CD4-positive, alpha-beta T cell (primary cell): Measurements from ENCODE around the gene SLC44A5. TPM values are rescaled to one million over a fixed set of nuclear protein-coding genes. Genes with fewer than 3 reads are reported as not detected.

Source experiments
- ATAC-seq: fragments of 200-7000 bp; cut with Tn5 transposase; one replicate; pipeline ENCODE4 v1.10.0; 2022; ENCODE audit warnings: mild to moderate bottlenecking; ENCODE audit not compliant: poor library complexity
- CTCF ChIA-PET: fragments of 350-600 bp; sonication (Branson Sonifier 250); formaldehyde crosslinking; loops from one replicate; lab custom pipeline; 2021; ENCODE audit warnings: antibody characterized with exemption, inconsistent platforms; lab: Charles Lee
- POLR2A ChIA-PET: fragments of 350-600 bp; sonication (Branson Sonifier 250); formaldehyde crosslinking; loops from one replicate; lab custom pipeline; 2021; ENCODE audit warnings: antibody characterized with exemption, inconsistent platforms; lab: Charles Lee
- DNase-seq, 14 experiments: peaks; one replicate each; pipeline ENCODE4 v3.0.0-alpha.2; 2013 to 2020; ENCODE audit warnings: mixed read lengths in 2 of 14
- H3K27ac ChIP-seq, 2 donors: one replicate each; pipeline versions ENCODE4 v1.5.1 to v1.7.0; 2013; ENCODE audit warnings: low read length in 2 of 2, low read depth in 1 of 2, mild to moderate bottlenecking in 1 of 2
- H3K27me3 ChIP-seq, 2 experiments: 1 replicate in 1 of 2; 2 replicates in 1 of 2; pipeline versions ENCODE4 v1.6.1 to v1.7.0; 2013; ENCODE audit warnings: low read length in 2 of 2, control low read depth in 1 of 2, mild to moderate bottlenecking in 1 of 2, moderate library complexity in 1 of 2; ENCODE audit not compliant: insufficient read depth in 2 of 2, control insufficient read depth in 1 of 2
- H3K36me3 ChIP-seq: one replicate; pipeline ENCODE4 v1.6.1; 2013; ENCODE audit warnings: low read length, control low read depth; ENCODE audit not compliant: insufficient read depth
- H3K4me1 ChIP-seq: one replicate; pipeline ENCODE4 v1.6.1; 2013; ENCODE audit warnings: low read length, control low read depth; ENCODE audit not compliant: insufficient read depth
- H3K4me3 ChIP-seq: one replicate; pipeline ENCODE4 v1.5.1; 2013; ENCODE audit warnings: mild to moderate bottlenecking, low read length, moderate library complexity
- H3K9me3 ChIP-seq, 2 experiments: 1 replicate in 1 of 2; 2 replicates in 1 of 2; pipeline versions ENCODE4 v1.6.1 to v1.7.0; 2013; ENCODE audit warnings: low read length in 2 of 2, mild to moderate bottlenecking in 2 of 2, control low read depth in 1 of 2, moderate library complexity in 1 of 2; ENCODE audit not compliant: control insufficient read depth in 1 of 2, insufficient read depth in 1 of 2
- H3K27ac Mint-ChIP-seq: one replicate; pipeline ENCODE4 v1.8.0; 2020; ENCODE audit warnings: mixed read lengths
- H3K27me3 Mint-ChIP-seq: one replicate; pipeline ENCODE4 v1.8.0; 2021; ENCODE audit warnings: mixed read lengths
- H3K36me3 Mint-ChIP-seq: one replicate; pipeline ENCODE4 v1.8.0; 2021; ENCODE audit warnings: low read depth, mixed read lengths
- H3K4me1 Mint-ChIP-seq: one replicate; pipeline ENCODE4 v1.8.0; 2021; ENCODE audit warnings: low read depth, mixed read lengths
- H3K4me3 Mint-ChIP-seq: one replicate; pipeline ENCODE4 v1.8.0; 2020; ENCODE audit warnings: mild to moderate bottlenecking, mixed read lengths
- H3K9me3 Mint-ChIP-seq: one replicate; pipeline ENCODE4 v1.8.0; 2020; ENCODE audit warnings: mixed read lengths
- intact Hi-C, 2 experiments: fragments of 100-400 bp; cut with DNase I in 1 of 2; cut with micrococcal nuclease in 1 of 2; formaldehyde crosslinking; loops; one replicate each; pipeline versions ENCODE4 v1.15.1 to v1.9.0; 2023 to 2025; cut with DNase I, micrococcal nuclease
- total RNA-seq, 174 experiments: library from RNA in 2 of 174; stranded (reverse) in 2 of 174; gene quantifications; one replicate each; pipeline ENCODE4 v1.2.3 and lab custom pipeline; 2021 to 2026
- TF ChIP-seq, protein P1 (sequence below): fragments of 200-600 bp; IDR thresholded peaks from one replicate; pipeline ENCODE4 v1.8.0; 2022; ENCODE audit warnings: antibody characterized with exemption, mild to moderate bottlenecking

SLC44A5 gene
- total RNA-seq, 2 experiments from 2014 or later: not detected

DNA sequence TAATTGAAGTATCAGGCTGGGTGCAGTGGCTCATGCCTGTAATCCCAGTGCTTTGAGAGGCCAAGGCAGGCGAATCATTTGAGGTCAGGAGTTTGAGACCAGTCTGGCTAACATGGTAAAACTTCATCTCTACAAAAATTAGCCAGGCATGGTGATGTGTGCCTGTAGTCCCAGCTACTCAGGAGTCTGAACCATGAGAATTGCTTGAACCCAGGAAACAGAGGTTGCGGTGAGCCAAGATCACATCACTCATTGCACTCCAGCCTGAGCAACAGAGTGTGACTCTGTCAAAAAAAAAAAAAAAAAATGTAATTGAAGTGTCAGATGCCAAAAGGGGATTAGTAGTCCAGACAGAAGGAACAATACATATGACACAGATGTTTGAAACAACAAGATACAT, 56.7 kb downstream of the SLC44A5 start:
- peaks cover 4% of the 10 kb centered on the region for H3K27me3 Mint-ChIP-seq
- Histone ChIP-seq H3K4me3 (no peak overlapping the region), H3K9me3 (no peaks in the 10 kb centered on the region), H3K27ac (no peak overlapping the region), H3K27me3 (no peaks in the 10 kb centered on the region), H3K4me1 (no peaks in the 10 kb centered on the region), H3K36me3 (no peaks in the 10 kb centered on the region)
- ChIA-PET POLR2A (no interaction called here), CTCF (no interaction called here)
- TF ChIP-seq, protein P1, sequence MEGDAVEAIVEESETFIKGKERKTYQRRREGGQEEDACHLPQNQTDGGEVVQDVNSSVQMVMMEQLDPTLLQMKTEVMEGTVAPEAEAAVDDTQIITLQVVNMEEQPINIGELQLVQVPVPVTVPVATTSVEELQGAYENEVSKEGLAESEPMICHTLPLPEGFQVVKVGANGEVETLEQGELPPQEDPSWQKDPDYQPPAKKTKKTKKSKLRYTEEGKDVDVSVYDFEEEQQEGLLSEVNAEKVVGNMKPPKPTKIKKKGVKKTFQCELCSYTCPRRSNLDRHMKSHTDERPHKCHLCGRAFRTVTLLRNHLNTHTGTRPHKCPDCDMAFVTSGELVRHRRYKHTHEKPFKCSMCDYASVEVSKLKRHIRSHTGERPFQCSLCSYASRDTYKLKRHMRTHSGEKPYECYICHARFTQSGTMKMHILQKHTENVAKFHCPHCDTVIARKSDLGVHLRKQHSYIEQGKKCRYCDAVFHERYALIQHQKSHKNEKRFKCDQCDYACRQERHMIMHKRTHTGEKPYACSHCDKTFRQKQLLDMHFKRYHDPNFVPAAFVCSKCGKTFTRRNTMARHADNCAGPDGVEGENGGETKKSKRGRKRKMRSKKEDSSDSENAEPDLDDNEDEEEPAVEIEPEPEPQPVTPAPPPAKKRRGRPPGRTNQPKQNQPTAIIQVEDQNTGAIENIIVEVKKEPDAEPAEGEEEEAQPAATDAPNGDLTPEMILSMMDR: no peak
- ATAC-seq (no peak), DNase-seq (no peak)
- H3K27ac Mint-ChIP-seq: no peak overlapping the region
- intact Hi-C loops: no loop called here
- no peak overlapping the region for H3K4me3 Mint-ChIP-seq
- H3K4me1 Mint-ChIP-seq: no peaks in the 10 kb centered on the region
- H3K36me3 Mint-ChIP-seq: no peaks in the 10 kb centered on the region
- peaks cover 5% of the 10 kb centered on the region for H3K9me3 Mint-ChIP-seq

- H3K27me3 ChIP-seq: no peaks in the 10 kb centered on the region
- CTCF ChIA-PET: no interaction called here
- no peaks in the 10 kb centered on the region for H3K36me3 Mint-ChIP-seq
- no peak overlapping the region for H3K27ac ChIP-seq
- TF ChIP-seq, protein P1: no peak
- H3K9me3 ChIP-seq: no peaks in the 10 kb centered on the region
- H3K27ac Mint-ChIP-seq: no peak overlapping the region
- POLR2A ChIA-PET: no interaction called here
- ATAC-seq (no peak), DNase-seq (no peak)
- H3K9me3 Mint-ChIP-seq: peaks cover 5% of the 10 kb centered on the region
- intact Hi-C loops: no loop called here
- H3K4me3 Mint-ChIP-seq: no peak overlapping the region
- H3K36me3 ChIP-seq: no peaks in the 10 kb centered on the region
- no peaks in the 10 kb centered on the region for H3K4me1 Mint-ChIP-seq
- H3K27me3 Mint-ChIP-seq: no peaks in the 10 kb centered on the region
- no peaks in the 10 kb centered on the region for H3K4me1 ChIP-seq
- no peak overlapping the region for H3K4me3 ChIP-seq
Observed at GRCh38 chr1:75550559-75550958, 60.4 kb downstream of the SLC44A5 start.

DNA sequence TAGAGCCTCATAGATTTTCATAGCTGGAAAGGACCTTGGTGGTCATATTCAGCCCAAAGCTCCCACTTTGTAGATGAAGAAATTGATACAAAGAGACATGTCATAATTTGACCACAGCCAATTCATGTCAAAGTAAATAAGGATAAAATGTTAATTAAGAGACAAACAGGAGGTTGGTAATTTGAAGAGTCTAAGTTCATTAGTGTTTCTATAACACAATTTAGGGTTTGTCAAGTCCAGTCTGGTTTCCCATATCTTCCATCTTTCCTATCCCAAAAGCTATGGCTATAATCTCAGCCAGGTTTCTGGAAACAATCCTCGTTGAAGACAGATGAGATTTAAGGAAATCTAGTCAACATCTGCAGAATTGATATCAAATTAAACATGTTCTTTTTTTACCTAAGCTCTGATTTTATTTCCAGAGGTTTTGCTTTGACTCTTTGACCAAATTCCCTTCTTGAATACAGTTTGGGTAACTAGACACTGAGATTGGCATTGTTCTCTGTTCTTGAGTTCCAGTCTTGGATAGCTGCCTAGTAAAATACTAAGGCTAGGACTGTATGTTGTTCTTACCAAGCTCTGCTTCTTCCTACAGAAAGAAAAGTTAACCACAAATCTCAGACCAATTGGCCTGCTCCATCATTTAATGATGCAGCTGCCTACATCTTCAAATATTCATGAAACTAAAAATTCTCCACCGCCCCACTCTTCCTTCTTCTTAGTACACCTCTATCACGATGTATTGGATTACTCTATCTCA, 62.0 kb downstream of the SLC44A5 start:
- DNase-seq (no peak), ATAC-seq (no peak)
- Histone ChIP-seq H3K36me3 (no peaks in the 10 kb centered on the region), H3K4me3 (no peak overlapping the region), H3K9me3 (no peaks in the 10 kb centered on the region), H3K27ac (no peak overlapping the region), H3K4me1 (no peaks in the 10 kb centered on the region), H3K27me3 (no peaks in the 10 kb centered on the region)
- ChIA-PET CTCF (interaction anchor here (0.7 kb wide), 1 partner anchor 31 kb away, joined by 3 read pairs; no protein-coding TSS in a partner anchor), POLR2A (no interaction called here)
- Mint-ChIP-seq H3K27ac (no peak overlapping the region), H3K36me3 (no peaks in the 10 kb centered on the region), H3K4me1 (no peaks in the 10 kb centered on the region), H3K9me3 (no peaks in the 10 kb centered on the region), H3K27me3 (peaks cover 5% of the 10 kb centered on the region), H3K4me3 (no peak overlapping the region)
- intact Hi-C loops: no loop called here
- TF ChIP-seq, protein P1: no peak
